Measurements from ENCODE around the gene HTR7. TPM values are rescaled to one million over a fixed set of nuclear protein-coding genes. Genes with fewer than 3 reads are reported as not detected.

The HTR7 gene
- total RNA-seq, 1 experiment from 2014 or later, result not detected

- H3K4me3 ChIP-seq (ENCODE audit: low read depth, low read length, poor library complexity, severe bottlenecking), result no peak overlapping the region
- no peak for DNase-seq (ENCODE audit: low spot score)
- H3K27ac ChIP-seq (ENCODE audit: low read depth, low read length, poor library complexity, severe bottlenecking), result no peak overlapping the region
- ChIA-PET POLR2A (ENCODE audit: low non-redundant PET) (no interaction called here), CTCF (no interaction called here)
- peaks cover 29% of the 10 kb centered on the region for H3K27me3 ChIP-seq (replicated peaks; ENCODE audit: insufficient read depth, low read depth, low read length, poor library complexity)
- intact Hi-C loops (cut with micrococcal nuclease; ENCODE audit: unreplicated experiment), result no loop called here
- no TSS peak for BruUV-seq (replicated peaks)
- TF ChIP-seq EZH2 (IDR thresholded peaks at IDR 0.05; ENCODE audit: borderline replicate concordance, low read depth, low read length, poor library complexity, severe bottlenecking) (no peak), CTCF (conservative IDR thresholded peaks at IDR 0.05; ENCODE audit: low read depth, low read length) (no peak)
- H3K4me1 ChIP-seq (ENCODE audit: insufficient read depth, low read length, poor library complexity, severe bottlenecking), result no peaks in the 10 kb centered on the region
- H3K9me3 ChIP-seq (ENCODE audit: low read depth, low read length, poor library complexity, severe bottlenecking), result peaks cover 14% of the 10 kb centered on the region
- no peaks in the 10 kb centered on the region for H3K36me3 ChIP-seq (ENCODE audit: insufficient read depth, low read length, poor library complexity, severe bottlenecking)
These were observed 7.7 kb downstream of the HTR7 start for GRCh38 chr10:90849956-90850749.

DNA sequence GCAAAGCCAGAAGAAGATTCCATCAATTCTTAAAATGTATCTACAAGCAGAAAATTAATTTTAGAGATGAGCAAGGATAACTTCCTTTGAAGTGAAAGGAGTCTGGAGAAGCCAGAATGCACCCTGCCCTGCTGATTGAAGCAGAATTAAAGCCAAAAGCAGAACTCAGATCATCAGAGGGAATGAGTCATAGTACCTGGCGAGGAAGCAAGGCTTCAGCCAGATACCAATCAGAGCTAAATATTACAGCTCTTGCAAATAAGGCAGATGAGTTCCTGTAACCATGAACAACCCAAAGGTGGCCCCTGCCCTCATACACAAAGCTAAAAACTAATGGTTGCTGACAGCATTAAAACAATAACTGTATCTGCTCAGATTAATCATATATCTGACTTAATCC lies 10.4 kb downstream of the HTR7 start:
- peaks cover 14% of the 10 kb centered on the region for H3K9me3 ChIP-seq (ENCODE audit: low read depth, low read length, poor library complexity, severe bottlenecking)
- ChIA-PET CTCF (no interaction called here), POLR2A (ENCODE audit: low non-redundant PET) (no interaction called here)
- H3K36me3 ChIP-seq (ENCODE audit: insufficient read depth, low read length, poor library complexity, severe bottlenecking), result no peaks in the 10 kb centered on the region
- no TSS peak for BruUV-seq (replicated peaks)
- DNase-seq (ENCODE audit: low spot score), result no peak
- H3K27me3 ChIP-seq (replicated peaks; ENCODE audit: insufficient read depth, low read depth, low read length, poor library complexity), result peaks cover 24% of the 10 kb centered on the region
- intact Hi-C loops (cut with micrococcal nuclease; ENCODE audit: unreplicated experiment), result no loop called here
- no peaks in the 10 kb centered on the region for H3K4me1 ChIP-seq (ENCODE audit: insufficient read depth, low read length, poor library complexity, severe bottlenecking)
- H3K4me3 ChIP-seq (ENCODE audit: low read depth, low read length, poor library complexity, severe bottlenecking), result no peak overlapping the region
- H3K27ac ChIP-seq (ENCODE audit: low read depth, low read length, poor library complexity, severe bottlenecking), result no peak overlapping the region
- TF ChIP-seq EZH2 (IDR thresholded peaks at IDR 0.05; ENCODE audit: borderline replicate concordance, low read depth, low read length, poor library complexity, severe bottlenecking) (no peak), CTCF (conservative IDR thresholded peaks at IDR 0.05; ENCODE audit: low read depth, low read length) (no peak)

- POLR2A ChIA-PET (ENCODE audit: low non-redundant PET), result no interaction called here
- BruUV-seq (replicated peaks), result no TSS peak
- no peaks in the 10 kb centered on the region for H3K4me1 ChIP-seq (ENCODE audit: insufficient read depth, low read length, poor library complexity, severe bottlenecking)
- no peak for DNase-seq (ENCODE audit: low spot score)
- intact Hi-C loops (cut with micrococcal nuclease; ENCODE audit: unreplicated experiment), result no loop called here
- no peak overlapping the region for H3K4me3 ChIP-seq (ENCODE audit: low read depth, low read length, poor library complexity, severe bottlenecking)
- CTCF ChIA-PET, result no interaction called here
- no peak overlapping the region for H3K27ac ChIP-seq (ENCODE audit: low read depth, low read length, poor library complexity, severe bottlenecking)
- H3K9me3 ChIP-seq (ENCODE audit: low read depth, low read length, poor library complexity, severe bottlenecking), result peaks cover 14% of the 10 kb centered on the region
- TF ChIP-seq CTCF (conservative IDR thresholded peaks at IDR 0.05; ENCODE audit: low read depth, low read length), result no peak
- TF ChIP-seq EZH2 (IDR thresholded peaks at IDR 0.05; ENCODE audit: borderline replicate concordance, low read depth, low read length, poor library complexity, severe bottlenecking), result no peak
- peaks cover 27% of the 10 kb centered on the region for H3K27me3 ChIP-seq (replicated peaks; ENCODE audit: insufficient read depth, low read depth, low read length, poor library complexity)
- H3K36me3 ChIP-seq (ENCODE audit: insufficient read depth, low read length, poor library complexity, severe bottlenecking), result no peaks in the 10 kb centered on the region
These were observed 11.1 kb downstream of the HTR7 start for GRCh38 chr10:90846746-90847145.

Measured in A673 (cell line).